ENCODE data around the gene SLIT3.

Gene SLIT3

GRCh38 chr5:169098331-169099121, 202.4 kb downstream of the SLIT3 start:
- DNase-seq = no peak

DNA sequence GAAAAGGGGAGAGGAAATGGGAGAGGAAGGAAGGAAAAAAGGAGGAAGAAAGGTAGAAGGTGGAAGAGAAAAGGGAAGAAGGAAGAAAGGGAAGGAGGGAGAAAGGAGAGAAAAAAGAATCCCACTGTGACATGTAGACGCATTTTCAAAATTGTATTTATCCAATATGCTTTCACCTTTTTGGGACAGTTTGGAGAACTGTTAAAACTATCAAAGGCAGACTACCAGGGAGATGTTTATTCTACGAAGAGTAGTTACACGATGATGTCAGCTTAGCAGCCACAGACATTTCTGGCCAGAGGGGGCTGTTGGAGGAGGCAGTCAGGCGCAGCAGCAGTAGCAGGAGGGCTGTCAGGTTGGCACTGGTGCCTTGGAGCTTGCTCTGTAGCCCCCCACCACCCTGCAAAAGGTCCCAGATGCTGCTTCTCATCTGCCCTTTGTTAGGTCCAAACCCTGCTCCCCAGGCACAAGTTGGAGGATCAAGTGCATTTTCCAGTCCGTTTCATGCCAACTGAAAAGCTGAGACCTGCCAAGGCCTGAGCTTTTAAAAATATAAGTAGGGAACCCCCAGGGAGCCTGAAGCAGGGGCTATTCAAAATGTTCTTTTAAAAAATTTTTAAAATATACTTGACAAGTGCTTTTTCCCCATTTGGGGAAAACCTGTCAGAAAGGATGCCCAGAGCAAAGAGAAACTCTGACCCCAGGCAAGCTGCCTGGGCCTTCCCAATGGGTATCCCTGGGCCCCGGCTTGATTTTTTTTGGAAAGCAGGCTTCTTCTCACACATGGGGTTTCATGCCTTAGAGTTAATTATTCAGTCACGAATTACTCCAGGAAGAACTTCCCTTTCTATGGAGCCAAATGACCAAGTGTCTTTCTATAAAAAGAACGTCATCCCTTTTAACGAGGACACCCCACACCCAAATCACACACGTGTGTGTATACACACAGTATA, 203.3 kb downstream of the SLIT3 start:
- DNase-seq = no peak

DNA sequence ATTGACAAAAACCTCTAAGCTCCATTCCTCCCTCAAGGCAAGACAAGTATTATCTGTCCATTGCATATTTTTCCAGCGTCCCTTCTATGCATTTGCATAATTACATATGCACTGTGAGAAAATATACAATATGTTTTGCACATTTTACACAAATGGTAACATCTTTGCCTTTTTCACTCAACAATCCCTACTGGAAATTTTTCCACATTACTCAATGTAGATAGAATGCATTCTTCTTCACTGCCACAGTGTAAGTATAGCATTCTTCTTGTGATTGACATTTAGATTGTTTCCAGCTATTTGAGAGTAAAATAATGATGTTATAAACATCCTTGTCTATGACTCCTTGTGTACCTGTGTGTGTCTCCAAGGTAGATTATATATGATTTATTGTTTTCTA, 205.0 kb downstream of the SLIT3 start:
- DNase-seq = no peak

- no peak for DNase-seq
These were observed 205.5 kb downstream of the SLIT3 start for GRCh38 chr5:169095410-169095960.

DNA sequence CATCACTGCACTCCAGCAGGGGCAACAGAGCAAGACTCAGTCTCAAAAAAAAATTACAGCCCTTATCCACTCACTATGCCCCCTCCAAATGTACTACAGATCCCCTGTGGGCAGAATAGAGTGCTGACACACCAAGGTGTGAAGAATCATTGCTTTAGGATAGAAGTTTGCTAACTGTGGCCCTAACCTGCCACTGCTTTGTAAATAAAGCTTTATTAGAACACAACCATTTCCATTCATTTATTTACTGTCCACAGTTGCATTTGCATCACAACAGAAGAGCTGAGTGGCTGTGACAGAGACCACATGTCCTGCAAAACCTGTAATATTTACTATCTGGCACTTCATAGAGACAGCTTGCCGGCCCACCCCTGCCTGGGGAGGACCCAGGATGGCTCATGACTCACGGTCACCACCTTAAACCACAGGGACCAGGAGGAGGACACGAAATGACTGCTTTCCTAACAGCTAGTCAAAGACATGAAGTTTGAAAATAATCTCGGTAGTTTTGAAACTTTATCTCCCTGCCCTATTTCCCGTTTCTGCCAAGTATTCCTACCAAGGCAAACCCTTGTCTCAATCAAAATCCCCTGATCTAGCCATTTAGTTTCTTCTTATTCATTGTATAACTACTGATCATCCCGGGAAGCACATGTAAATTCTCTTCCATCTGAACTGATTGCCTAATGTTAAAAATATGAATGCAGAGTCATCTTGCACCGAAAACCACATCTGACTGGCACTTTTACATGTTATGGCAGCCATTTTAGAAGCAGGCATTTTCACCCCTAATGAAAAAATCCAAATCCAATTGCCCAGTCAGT, 206.1 kb downstream of the SLIT3 start:
- DNase-seq = no peak

DNA sequence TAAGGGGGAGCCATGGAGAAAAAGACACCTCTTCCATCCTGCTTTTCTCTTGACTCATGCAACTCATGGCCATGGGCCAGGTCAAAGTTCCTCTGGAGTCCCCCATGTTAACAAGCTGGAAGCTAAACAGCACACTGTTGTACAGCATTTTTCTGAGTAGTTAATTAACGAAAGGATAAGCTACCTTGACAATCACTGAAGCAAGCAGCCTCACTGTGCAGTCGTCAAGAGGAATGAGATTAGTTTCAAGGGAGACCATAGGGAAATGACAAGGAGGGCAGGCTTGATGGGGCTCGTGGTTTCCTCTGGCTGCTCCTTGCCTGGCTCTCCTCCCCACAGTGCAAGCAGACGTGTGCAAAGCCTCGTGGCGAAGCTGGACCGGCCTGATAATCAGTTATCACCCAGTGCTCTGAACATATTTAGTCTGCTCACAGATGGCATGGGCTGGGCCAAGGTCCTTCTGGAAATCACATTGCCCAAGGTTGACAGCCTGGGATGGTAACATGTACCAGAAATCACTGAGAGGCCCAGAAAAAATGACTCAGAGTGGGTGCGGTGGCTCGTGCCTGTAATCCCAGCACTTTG, 209.5 kb downstream of the SLIT3 start:
- no peak for DNase-seq

DNA sequence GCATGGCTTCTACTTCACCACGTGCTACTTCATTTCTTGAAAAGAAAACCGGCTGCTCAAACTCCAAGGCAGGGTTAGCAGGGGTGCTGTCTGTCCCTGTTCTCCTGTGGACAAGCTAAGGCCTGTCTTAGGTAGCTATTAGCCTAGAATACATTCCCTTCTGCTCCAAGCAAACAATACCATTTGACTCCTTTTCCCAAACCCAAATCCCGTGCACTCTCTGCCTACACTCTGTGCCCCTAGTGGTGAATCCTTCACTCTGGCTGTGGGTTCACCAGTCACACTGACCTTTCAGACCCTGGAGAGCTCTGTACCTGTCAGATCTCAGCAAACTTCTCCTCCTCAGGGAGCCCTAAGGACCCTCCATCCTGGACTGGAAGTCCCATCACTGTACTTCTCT, 211.6 kb downstream of the SLIT3 start:
- no peak for DNase-seq

GRCh38 chr5:169088028-169088725, 212.8 kb downstream of the SLIT3 start:
- no peak for DNase-seq

- no peak for DNase-seq
These were observed 215.3 kb downstream of the SLIT3 start for GRCh38 chr5:169085636-169086035.

DNA sequence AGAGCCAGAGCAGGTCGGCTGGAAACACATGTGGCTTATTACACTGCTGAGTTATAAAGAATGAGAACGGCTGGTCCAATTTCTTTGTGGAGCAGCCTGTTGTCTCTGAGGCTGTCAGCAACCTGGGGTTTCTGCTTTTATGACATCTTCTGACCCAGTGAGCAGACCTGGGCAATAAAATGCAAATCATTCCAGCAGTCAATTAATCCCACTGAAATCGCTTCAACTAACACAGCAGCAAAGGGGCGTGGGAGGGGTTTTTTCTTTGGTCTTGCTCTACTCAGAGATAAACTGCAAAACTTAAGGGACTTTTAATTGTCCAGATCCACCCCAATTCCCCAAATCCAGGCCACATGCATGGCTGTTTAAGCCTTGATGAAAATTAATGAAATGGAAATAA, 215.7 kb downstream of the SLIT3 start:
- DNase-seq = no peak

DNA sequence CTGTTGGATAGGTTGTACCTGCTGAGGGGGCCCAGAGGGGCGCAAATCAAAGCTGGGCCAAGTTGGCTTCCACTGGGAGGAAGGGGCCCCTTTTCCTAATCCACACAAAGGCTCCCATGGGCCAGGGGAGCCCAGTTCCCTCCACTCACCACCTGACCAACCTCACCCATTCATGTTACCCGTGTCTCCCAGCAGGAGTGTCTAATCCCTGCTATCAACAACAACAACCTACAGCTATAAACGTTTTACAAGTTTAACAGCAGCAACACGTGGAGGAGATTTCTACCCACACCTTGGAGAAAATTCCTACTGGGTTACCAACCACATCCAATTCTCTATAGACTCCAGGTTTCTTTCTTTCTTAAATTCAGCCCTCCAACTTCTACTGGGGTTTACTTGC, 216.2 kb downstream of the SLIT3 start:
- DNase-seq = no peak

DNA sequence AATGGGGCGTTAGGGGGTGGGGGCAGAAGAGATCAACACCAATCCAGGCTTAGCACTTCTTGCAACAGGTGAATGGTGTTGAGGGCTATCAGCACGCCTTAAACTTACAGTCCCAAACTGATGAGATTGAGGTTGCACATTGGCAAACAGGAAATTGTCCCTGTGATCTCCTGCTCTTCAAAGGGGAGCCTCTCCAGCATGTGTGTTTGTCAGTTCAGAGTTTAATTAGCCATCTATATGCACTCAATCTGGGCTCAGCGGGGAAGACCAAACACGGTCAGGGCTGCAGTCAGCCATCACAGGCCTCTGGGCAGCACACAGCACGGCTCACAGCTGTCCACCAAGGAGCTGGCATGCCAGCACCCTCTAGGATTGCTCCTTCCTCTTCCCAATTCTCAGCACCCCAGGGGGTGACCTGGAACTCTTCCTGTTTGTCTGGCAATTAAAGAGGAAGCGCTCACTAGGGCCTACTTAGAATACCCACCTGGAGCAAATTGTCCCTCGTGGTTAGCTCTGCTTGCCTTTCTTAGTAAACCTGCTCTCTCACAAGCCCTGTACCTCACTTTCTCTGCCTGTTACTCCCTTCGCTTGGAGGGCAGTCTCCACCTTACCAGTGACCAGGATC, 217.4 kb downstream of the SLIT3 start:
- no peak for DNase-seq

GRCh38 chr5:169081000-169081724, 219.8 kb downstream of the SLIT3 start:
- no peak for DNase-seq

- no peak for DNase-seq
These were observed 220.5 kb downstream of the SLIT3 start for GRCh38 chr5:169080448-169080911.

GRCh38 chr5:169079697-169080096, 221.2 kb downstream of the SLIT3 start:
- no peak for DNase-seq

DNA sequence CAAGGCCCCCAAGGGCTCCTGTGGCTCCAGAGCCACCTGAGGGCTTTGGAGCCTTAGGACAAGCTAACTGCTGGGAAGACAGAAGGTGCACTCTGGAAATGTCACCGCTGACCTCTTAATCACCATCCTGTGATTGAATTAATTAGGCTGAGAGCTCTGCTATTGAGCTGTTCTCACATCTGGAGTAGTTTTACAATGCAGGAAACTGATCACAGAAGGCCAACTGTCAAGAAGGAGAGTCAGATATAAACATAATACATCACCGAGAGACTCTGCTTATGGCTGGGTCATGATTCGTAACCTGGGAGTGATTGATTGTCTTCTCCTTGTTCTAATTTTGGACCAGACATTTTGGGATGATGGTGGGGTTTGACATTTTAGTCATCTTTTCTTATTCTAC, 226.1 kb downstream of the SLIT3 start:
- DNase-seq = no peak

- no peak for DNase-seq
These were observed 228.7 kb downstream of the SLIT3 start for GRCh38 chr5:169072233-169072632.

GRCh38 chr5:169070413-169070812, 230.5 kb downstream of the SLIT3 start:
- no peak for DNase-seq

DNA sequence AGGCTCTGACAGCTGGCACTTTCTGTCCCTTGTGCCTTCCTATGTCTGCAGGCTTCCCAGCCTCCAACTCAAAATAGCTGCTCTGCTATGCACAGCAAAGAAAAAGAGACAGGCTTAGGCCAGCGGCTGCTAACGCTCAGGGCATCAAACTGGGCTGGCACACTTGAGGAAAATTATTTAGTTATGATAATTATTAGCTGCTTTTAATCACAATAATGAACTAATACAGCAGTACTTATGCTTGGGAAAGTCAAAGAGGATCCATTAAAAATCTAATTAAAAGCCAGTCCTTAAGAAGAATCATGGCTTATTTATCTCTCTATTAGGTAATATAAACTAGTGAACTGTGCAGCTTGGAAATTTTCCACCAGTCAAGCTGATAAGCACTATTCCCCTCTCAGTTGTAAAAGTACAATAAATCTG, 233.2 kb downstream of the SLIT3 start:
- DNase-seq = no peak

DNA sequence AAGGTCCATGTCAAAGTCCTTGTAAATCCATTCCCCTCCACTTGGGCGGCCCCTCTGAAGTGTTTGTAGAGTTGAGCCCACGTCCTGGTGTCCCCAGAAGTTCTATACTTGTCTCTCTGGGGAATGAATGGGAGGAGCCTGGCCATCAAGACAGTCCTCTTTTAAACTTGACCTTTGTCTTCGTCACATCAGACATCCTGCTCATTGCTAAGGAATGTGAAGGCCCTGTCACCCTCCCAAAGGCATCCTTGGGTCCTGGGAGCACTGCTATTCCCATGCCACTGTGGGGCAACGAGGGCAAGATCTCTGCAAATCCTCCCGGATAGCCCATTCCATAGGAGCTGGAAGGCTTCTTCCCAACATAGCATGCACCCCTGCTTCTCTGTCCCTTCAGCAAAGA, 235.5 kb downstream of the SLIT3 start:
- no peak for DNase-seq
